GM12891 (cell line): ENCODE measurements around the gene BRSK2.

ENCODE experiments used
- PAX5 ChIP-seq: IDR thresholded peaks from 2 replicates; pipeline ENCODE4 v1.6.1; 2011; ENCODE audit warnings: low read length, moderate library complexity, mild to moderate bottlenecking; ENCODE audit not compliant: insufficient read depth, severe bottlenecking
- POLR2A ChIP-seq: IDR thresholded peaks from 2 replicates; pipeline ENCODE4 v1.6.1; 2011; ENCODE audit warnings: low read depth, low read length, control low read depth
- POLR2AphosphoS5 ChIP-seq: IDR thresholded peaks from 2 replicates; pipeline ENCODE4 v1.6.1; 2011; ENCODE audit warnings: low read depth, low read length, control low read depth
- POU2F2 ChIP-seq: IDR thresholded peaks from 2 replicates; pipeline ENCODE4 v1.6.1; 2011; ENCODE audit warnings: low read depth, mild to moderate bottlenecking, control low read depth, low read length, moderate library complexity
- SPI1 ChIP-seq: IDR thresholded peaks from 2 replicates; pipeline ENCODE4 v1.6.1; 2011; ENCODE audit warnings: low read depth, low read length, control low read depth
- TAF1 ChIP-seq: IDR thresholded peaks from 2 replicates; pipeline ENCODE4 v1.6.1; 2011; ENCODE audit warnings: low read depth, low read length, control low read depth

DNA sequence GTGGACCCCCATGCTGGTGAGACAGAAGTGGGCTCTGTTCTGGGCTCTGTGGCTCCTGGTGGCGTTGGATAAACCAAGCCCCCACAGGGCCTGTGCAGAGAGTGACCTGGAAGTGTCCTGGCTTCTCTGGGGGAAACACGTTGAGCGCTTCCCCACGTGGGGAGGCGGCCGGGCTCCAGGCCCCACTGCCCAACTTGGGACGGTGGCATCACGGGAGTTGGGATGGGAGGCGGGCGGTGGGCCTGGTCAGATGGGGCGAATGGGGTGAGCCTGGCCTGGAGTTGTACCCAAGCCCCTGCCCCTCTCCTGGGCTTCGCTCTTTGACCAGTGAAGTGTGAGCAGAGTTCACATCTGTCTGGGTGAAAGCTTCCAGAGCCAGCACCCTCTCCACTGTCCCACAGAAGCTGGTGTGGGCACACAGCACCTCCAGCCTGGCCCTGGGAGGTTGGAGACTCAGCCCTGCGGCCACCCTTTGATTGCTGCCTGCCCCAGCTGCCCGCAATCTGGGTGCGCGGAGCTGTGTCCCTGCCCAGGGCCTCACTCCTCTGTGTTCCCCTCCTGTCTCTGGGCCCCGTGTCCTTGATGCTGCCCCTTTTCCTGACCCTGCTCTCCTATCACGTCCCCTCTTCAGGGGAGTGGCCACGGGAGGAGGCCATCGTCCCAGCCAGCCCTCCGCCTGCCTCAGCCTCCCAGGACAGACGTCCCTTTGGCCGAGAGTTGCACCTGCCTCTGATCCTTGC, 14.2 kb downstream of the BRSK2 start:
- TF ChIP-seq POLR2AphosphoS5 (no peak), TAF1 (no peak), POLR2A (no peak), SPI1 (no peak), POU2F2 (no peak), PAX5 (no peak)
